Stomach (tissue), 4 donors: Measurements from ENCODE around the gene SRF.

ENCODE experiments used
- POLR2AphosphoS5 ChIP-seq, 3 donors: sonication (generic); formaldehyde crosslinking; IDR thresholded peaks; one replicate each; pipeline ENCODE4 v1.6.1; 2016; ENCODE audit warnings: antibody characterized with exemption in 3 of 3
- TF ChIP-seq, protein P1 (sequence below), 7 experiments: fragments of 450-650 bp in 4 of 7; fragments of 200-600 bp in 3 of 7; sonication (generic) in 3 of 7; IDR thresholded peaks; one replicate each; pipeline ENCODE4 v1.5.1; 2016 to 2019; ENCODE audit warnings: antibody characterized with exemption in 7 of 7, control low read depth in 2 of 7, mild to moderate bottlenecking in 1 of 7

DNA sequence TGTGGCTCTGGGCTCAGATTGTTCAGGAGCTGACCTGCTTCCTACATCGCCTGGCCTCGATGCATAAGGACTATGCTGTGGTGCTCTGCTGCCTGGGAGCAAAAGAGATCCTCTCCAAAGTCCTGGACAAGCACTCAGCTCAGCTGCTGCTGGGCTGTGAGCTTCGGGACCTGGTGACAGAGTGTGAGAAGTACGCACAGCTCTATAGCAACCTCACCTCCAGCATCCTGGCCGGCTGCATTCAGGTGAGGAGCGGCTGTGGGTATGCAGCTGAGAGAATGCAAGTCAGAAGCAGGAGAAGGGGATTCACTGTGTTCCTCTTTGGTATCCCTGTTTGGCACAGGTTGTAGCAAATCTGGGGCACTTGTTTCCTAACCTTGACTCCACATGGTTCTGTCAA is 28.8 kb downstream of the SRF start:
- TF ChIP-seq POLR2AphosphoS5 (IDR thresholded peaks at IDR 0.05) = no peak
- TF ChIP-seq, protein P1, sequence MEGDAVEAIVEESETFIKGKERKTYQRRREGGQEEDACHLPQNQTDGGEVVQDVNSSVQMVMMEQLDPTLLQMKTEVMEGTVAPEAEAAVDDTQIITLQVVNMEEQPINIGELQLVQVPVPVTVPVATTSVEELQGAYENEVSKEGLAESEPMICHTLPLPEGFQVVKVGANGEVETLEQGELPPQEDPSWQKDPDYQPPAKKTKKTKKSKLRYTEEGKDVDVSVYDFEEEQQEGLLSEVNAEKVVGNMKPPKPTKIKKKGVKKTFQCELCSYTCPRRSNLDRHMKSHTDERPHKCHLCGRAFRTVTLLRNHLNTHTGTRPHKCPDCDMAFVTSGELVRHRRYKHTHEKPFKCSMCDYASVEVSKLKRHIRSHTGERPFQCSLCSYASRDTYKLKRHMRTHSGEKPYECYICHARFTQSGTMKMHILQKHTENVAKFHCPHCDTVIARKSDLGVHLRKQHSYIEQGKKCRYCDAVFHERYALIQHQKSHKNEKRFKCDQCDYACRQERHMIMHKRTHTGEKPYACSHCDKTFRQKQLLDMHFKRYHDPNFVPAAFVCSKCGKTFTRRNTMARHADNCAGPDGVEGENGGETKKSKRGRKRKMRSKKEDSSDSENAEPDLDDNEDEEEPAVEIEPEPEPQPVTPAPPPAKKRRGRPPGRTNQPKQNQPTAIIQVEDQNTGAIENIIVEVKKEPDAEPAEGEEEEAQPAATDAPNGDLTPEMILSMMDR (IDR thresholded peaks at IDR 0.05) = no peak
